ENCODE measurements around the gene VPS37D.
A peak's percentile ranks its signal among the peaks of the same experiment; 100 is the strongest.

The VPS37D gene

GRCh38 chr7:73683056-73683787, 15.6 kb downstream of the VPS37D start, which contains the start of the genes BUD23 and DNAJC30:
TSS of gene BUD23 (plus strand) at chr7:73683597. CDS start at chr7:73683626, 29 bp downstream.
TSS of gene DNAJC30 (minus strand) at chr7:73683453. CDS start at chr7:73683423, 30 bp downstream.
- Histone ChIP-seq H3K4me1 (ENCODE audit: control insufficient read depth in 1 of 2, insufficient read depth in 1 of 2, low read depth in 1 of 2, low read length in 1 of 2) (peaks cover 17 to 20% of the 10 kb centered on the region in 2 experiments), H3K4me3 (ENCODE audit: low read depth in 1 of 2, low read length in 1 of 2) (peak within 1 kb of the TSS; percentile 93 to 99), H3K27ac (peak within 1 kb of the TSS; percentile 67), H3K36me3 (peaks cover 11% of the 10 kb centered on the region), H3K27me3 (no peaks in the 10 kb centered on the region), H3K9me3 (no peaks in the 10 kb centered on the region)
- TF ChIP-seq CTCF (IDR thresholded peaks at IDR 0.05) = peak; percentile 58

GRCh38 chr7:73683788-73684693, 16.4 kb downstream of the VPS37D start:
- Histone ChIP-seq H3K27me3 (no peaks in the 10 kb centered on the region), H3K9me3 (no peaks in the 10 kb centered on the region), H3K4me1 (ENCODE audit: control insufficient read depth in 1 of 2, insufficient read depth in 1 of 2, low read depth in 1 of 2, low read length in 1 of 2) (peaks cover 17 to 20% of the 10 kb centered on the region in 2 experiments), H3K36me3 (peaks cover 15% of the 10 kb centered on the region), H3K4me3 (ENCODE audit: low read depth in 1 of 2, low read length in 1 of 2) (peak overlapping the region; percentile 93 to 99), H3K27ac (peak overlapping the region; percentile 67)
- TF ChIP-seq CTCF (IDR thresholded peaks at IDR 0.05) = no peak

GRCh38 chr7:73685311-73685710, 17.7 kb downstream of the VPS37D start:
- Histone ChIP-seq H3K9me3 (no peaks in the 10 kb centered on the region), H3K27ac (no peak overlapping the region), H3K4me3 (ENCODE audit: low read depth in 1 of 2, low read length in 1 of 2) (no peak overlapping the region), H3K36me3 (peaks cover 25% of the 10 kb centered on the region), H3K4me1 (ENCODE audit: control insufficient read depth in 1 of 2, insufficient read depth in 1 of 2, low read depth in 1 of 2, low read length in 1 of 2) (peaks cover 17 to 20% of the 10 kb centered on the region in 2 experiments), H3K27me3 (no peaks in the 10 kb centered on the region)
- TF ChIP-seq CTCF (IDR thresholded peaks at IDR 0.05) = no peak

- no peak overlapping the region for H3K4me3 ChIP-seq (ENCODE audit: low read depth in 1 of 2, low read length in 1 of 2)
- peaks cover 46% of the 10 kb centered on the region for H3K36me3 ChIP-seq
These were observed 20.7 kb downstream of the VPS37D start for GRCh38 chr7:73688288-73688687.

More at GRCh38 chr7:73688288-73688687, 20.7 kb downstream of the VPS37D start:
- no peaks in the 10 kb centered on the region for H3K27me3 ChIP-seq
- no peaks in the 10 kb centered on the region for H3K9me3 ChIP-seq
- H3K4me1 ChIP-seq (ENCODE audit: control insufficient read depth in 1 of 2, insufficient read depth in 1 of 2, low read depth in 1 of 2, low read length in 1 of 2) = peaks cover 7 to 9% of the 10 kb centered on the region in 2 experiments
- no peak for TF ChIP-seq CTCF (IDR thresholded peaks at IDR 0.05)
- no peak overlapping the region for H3K27ac ChIP-seq

Data from neutrophil (primary cell).